SW 1271 (cell line): ENCODE data around the gene ATP6V1C2.
A peak's percentile ranks its signal among the peaks of the same experiment; 100 is the strongest.
"Not testable (repeated sequence)": the region's sequence is repeated elsewhere in the genome, so short reads cannot be mapped to it uniquely, and the experiment has no call there.

ENCODE experiments used
- DNase-seq, 2 experiments: peaks; one replicate each; lab custom pipeline; 2025; lab: John Stamatoyannopoulos, UW

Gene ATP6V1C2

DNA sequence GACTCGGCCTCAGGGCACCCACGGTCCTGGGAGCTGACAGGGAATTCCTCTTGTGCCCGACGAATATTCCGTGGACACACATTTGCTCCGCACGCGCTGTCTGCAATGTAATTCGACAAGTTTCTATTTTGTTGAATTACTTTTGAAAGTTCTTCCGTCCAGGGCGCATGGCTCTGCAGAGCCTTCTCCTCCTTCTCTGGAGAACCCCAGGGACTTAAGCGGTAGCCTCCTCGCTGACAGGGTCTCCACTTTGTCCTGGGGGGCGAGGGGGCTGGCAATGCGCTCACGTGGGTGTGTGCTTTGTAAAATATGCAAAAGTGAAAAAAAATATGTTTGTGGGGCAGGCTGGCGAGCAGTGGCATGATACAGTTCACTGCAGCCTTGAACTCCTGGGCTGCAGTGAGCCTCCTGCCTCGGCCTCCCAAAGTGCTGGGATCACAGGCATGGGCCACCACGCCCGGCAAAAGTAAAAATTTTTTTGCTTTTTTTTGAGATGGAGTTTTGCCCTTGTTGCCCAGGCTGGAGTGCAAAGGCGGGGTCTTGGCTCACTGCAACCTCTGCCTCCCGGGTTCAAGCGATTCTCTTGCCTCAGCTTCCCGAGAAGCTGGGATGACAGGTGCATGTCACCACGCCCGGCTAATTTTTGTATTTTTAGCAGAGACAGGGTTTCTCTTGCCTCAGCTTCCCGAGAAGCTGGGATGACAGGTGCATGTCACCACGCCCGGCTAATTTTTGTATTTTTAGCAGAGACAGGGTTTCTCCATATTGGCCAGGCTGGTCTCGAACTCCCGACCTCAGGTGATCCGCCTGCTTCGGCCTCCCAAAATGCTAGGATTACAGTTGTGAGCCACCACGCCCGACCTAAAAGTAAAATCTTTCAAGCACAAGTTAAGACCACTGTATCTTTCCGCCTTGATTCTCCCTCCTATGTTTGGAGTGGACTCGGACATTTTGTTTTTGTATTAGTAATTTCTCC, 92.0 kb downstream of the ATP6V1C2 start:
- DNase-seq, result peak in 1 of 2 experiments; percentile 64

- no peak for DNase-seq
Measured at GRCh38 chr2:10814142-10814541, 92.7 kb downstream of the ATP6V1C2 start.

- DNase-seq, result no peak
Measured at GRCh38 chr2:10814571-10815331, 93.3 kb downstream of the ATP6V1C2 start.

DNA sequence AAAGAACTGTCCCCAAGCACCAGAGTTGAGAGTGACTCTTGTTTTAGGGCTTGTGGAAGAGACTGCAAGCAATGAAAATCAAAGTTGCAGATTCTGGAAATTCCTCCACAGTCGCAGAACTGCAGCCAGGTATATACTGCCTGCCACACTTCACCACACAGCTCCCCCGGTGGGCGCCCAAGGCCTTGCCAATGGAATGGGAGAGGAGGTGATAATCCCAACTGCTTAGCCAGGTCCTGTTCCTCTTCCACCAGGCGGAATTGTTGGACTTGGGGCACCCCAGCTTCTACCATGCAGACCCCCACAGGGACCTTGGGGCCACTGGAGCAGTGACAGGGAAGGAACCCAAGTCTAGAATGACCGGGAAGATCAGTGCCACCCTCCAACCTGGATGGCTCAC, 96.0 kb downstream of the ATP6V1C2 start:
- peak in 1 of 2 experiments; percentile 30 for DNase-seq

- not testable (repeated sequence) for DNase-seq
Measured at GRCh38 chr2:10818305-10818704, 96.9 kb downstream of the ATP6V1C2 start.

DNA sequence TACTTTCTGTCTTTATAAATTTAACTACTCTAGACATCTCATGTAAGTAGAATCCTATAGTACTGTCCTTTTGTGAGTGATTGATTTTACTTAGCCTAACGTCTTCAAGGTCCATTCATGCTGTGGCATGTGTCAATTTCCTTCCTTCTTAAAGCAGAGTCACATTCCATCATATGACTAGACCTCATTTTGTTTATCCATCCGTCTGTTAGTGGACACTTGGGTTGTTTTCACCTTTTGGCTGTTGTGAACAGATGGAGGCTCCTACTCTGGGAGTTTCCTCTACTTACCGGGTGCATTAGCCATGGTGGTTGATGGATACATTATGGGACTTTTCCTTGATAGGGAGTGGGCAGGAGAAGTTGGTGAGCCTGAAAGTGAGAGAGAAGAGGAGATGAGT, 97.6 kb downstream of the ATP6V1C2 start:
- DNase-seq, result no peak

- no peak for DNase-seq
Measured at GRCh38 chr2:10819714-10820314, 98.4 kb downstream of the ATP6V1C2 start.

- no peak for DNase-seq
Measured at GRCh38 chr2:10820562-10820961, 99.1 kb downstream of the ATP6V1C2 start.

DNA sequence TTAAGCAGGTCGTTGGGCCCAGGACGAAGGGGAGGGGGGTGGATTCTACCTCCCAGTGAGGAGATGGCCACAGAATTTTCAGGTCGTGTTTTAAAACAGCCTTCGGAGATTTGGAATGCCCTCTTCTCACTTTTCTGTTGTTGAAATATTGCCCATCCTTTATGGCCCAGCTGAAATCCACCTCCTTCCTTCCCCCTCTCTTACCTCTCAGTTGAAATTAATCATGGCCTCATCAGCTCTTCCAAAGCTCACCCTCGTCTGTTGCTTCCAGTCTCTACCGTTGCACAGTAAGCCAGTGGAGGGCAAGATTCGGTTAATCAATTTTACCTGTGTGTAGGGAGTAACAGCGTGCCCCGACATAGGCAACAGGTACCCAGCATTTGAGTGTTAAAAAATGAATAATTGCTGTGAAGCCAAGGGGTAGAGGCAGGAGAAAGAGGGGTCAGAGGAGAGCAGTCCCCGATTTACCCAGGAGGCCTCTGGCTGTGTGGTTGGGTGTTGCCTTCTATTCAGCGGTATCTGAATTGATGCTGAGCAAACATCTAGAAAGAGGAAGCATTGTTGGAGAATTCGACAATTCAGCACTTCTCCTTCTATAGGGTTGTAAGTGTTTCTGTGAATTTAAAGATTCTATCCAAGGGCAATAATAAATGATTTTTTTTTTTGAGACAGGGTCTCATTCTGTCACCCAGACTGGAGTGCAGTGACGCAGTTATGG, 99.7 kb downstream of the ATP6V1C2 start:
- no peak for DNase-seq

DNA sequence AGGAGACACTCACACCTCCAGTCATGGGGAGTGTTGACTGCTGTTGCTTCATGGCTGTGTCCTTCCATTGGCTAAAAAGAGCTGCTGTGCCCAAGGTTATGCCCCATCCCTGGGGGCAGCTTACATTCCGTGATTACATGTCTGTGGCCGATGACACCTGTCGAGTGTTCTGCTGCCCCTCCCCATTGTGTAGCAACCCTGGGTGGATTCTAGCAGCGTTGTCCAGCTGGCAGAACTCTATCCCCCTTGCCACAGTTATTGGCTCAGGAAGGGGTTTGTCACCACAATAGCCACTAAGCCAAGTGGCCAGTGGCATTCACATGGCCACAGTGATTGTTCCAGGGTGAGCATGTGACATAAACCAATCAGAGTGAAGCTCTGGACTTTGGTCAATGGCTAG, 102.8 kb downstream of the ATP6V1C2 start:
- DNase-seq, result no peak

DNA sequence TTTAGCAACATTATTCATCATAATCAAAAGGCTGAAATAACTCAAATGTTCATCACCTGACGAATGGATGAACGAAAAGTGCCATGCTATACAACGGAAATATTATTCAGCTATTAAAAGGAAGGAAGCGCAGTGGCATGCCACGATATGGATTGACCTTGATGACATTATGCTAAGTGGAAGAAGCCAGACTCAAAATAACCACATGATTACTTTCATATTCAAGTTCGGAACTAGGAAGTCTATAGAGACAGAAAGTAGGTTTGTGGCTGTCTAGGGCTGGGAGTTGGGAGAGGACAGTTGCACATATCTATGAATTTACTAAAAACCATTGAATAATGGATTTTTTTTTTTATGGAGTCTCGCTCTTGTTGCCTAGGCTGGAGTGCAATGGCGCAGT, 104.6 kb downstream of the ATP6V1C2 start:
- no peak for DNase-seq

DNA sequence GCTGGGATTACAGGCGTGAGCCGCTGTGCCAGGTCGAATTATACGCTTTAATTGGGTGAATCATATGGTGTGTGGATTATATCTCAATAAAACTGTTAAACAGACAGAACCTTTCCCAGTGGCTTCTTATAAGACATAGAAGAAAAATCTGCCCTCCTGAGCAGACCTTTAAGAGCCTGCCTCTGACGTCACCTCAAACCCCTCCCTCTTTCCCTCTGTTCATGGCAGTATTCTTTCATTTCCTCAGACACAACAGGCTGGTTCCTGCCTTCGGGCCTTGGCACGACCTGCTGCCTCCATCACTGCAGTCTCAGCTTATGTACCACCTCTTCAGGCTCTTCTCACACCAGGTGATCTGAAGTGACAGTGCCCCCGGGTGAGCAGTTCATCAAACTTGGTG, 105.2 kb downstream of the ATP6V1C2 start:
- no peak for DNase-seq

- DNase-seq, result no peak
Measured at GRCh38 chr2:10828346-10828745, 106.9 kb downstream of the ATP6V1C2 start.

DNA sequence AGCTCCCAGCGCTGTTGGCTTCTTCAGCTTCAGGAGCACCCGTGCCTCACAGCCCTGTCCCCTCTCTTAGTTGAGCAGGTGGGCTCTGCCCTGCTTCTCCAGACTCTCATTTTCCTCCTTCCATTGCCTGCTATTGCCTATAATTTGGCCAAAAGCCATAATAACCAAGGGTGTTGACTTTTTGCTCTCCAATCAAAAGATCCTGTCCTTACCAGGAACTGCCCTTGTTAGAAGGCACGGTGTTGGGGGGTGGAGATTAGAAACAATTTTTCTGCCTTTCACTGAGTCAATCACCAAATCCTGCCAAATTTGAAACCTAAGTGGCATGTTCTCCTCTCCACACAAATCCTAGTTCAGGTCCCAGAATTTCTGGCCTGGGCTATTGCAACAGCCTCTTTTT, 107.9 kb downstream of the ATP6V1C2 start:
- no peak for DNase-seq

DNA sequence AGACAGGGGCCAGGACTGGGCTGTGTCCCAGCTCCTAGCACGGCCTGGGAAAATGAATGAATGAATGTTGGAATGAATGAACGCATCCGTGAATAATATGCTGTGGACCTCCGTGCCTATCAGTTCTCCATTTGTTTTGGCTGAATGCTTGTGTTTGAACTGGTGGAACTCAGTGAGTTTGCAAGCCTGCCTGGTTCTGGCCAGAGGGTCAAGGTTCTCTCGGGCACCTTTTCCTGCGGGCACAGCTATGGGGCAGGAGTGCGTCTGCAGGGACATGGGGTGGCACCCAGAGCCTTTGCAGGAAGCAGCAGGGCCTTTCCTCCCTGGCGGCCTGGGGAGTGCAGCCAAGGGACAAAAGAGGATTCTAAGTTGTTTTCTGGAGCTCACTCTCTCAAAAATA, 108.8 kb downstream of the ATP6V1C2 start:
- no peak for DNase-seq

DNA sequence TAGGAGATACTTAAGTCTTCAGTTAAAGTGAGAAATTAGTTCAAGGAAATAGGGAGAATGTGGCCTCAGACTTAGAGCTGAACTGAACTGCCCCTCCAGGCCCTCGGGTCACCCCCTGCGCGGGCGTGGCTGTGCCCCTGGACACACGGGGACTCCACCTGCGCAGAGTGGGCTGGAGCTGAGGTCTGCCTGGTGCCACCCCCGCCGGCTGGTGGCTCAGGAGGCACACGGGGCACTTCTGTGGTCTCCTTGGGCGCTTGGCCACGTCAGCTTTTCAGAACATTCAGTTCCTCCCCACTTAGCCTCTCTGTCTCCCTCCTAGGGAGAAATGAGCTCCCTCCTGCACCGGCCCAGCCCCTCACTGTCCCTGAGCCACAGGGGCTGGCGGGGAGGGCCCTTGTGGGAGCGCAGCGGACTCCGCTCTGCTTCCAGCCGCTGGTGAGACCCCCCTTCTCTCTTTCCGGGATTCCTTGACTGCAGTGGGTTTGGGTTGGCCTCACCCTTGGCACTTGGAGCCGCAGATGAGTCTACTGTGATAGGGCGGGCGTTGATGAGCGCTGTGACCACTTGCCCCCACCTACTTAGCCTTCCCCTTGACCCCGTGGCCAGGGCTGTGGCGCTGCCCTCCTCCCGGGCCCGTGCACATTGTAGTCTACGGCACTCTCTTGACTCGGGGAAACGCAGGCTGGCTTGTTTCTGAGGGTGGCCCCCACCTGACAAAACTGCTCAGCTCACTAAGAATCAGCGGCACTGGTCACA, 109.4 kb downstream of the ATP6V1C2 start:
- DNase-seq, result no peak

- DNase-seq, result no peak
Measured at GRCh38 chr2:10831400-10831985, 110.1 kb downstream of the ATP6V1C2 start.

DNA sequence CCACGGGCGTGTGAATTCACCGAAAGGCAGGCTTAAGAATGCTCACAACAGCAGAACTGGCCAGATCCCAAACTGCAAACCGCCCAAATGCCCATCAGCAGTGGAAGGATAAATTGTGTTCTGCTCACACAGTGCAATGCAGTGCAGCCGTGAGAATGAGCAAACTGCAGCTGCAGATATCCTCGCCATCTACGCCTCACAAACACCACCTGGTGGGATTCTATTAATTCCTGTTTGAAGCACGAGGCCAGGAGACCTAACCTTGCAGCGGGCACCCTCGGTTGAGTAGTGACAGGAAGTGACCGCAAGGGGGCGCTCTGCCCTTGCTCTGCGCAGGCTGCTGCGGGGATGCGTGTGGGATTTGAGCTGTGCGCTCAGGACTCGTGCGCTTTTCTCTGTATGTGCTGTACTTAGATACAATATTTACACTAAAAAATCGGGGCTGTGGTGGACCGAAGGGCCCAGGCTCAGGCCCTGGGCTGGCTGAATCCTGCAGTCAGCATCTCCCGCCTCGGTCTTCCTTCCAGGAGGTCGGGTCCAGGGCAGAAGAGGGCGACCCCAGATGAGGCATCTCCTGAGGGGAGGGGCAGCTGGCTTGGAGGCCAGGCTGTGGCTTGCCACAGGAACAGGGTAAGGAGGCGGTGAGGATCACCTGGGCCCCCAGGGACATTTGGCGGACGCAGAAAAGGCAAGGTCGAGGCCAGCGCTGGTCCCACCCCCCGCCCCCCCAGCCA, 110.9 kb downstream of the ATP6V1C2 start:
- peak; percentile 12 to 74 for DNase-seq

GRCh38 chr2:10833021-10833420, 111.6 kb downstream of the ATP6V1C2 start:
- DNase-seq, result no peak

GRCh38 chr2:10834068-10834655, 112.7 kb downstream of the ATP6V1C2 start:
- DNase-seq, result no peak
